ENCODE data around the gene DIO3.
A peak's percentile ranks its signal among the peaks of the same experiment; 100 is the strongest.

DIO3 gene

GRCh38 chr14:101584055-101584859 is 23.0 kb downstream of the DIO3 start:
- TF ChIP-seq PATZ1 (CRISPR knock-in tag; IDR thresholded peaks at IDR 0.05; ENCODE audit: borderline replicate concordance) (no peak), ZNF8 (CRISPR knock-in tag; IDR thresholded peaks at IDR 0.05) (no peak), GLIS3 (CRISPR knock-in tag; IDR thresholded peaks at IDR 0.05) (no peak), ISL1 (CRISPR knock-in tag; IDR thresholded peaks at IDR 0.05) (peak; percentile 36; the same call in 1 of the 2 replicates), TCF4 (CRISPR knock-in tag; IDR thresholded peaks at IDR 0.05; ENCODE audit: borderline replicate concordance) (peak; percentile 92), ESRRG (CRISPR knock-in tag; IDR thresholded peaks at IDR 0.05) (no peak), TOX (CRISPR knock-in tag; IDR thresholded peaks at IDR 0.05; ENCODE audit: borderline replicate concordance) (no peak), CSRNP3 (CRISPR knock-in tag; IDR thresholded peaks at IDR 0.05) (0 out of 2 replicates have a peak, but pooled peaks have one; percentile 19), ZNF70 (CRISPR knock-in tag; IDR thresholded peaks at IDR 0.05) (peak; percentile 52; the same call in 1 of the 2 replicates), ZNF565 (CRISPR knock-in tag; conservative IDR thresholded peaks at IDR 0.05; ENCODE audit: low read depth) (no peak), ZFP3 (CRISPR knock-in tag; IDR thresholded peaks at IDR 0.05) (peak; percentile 99), CREB5 (CRISPR knock-in tag; IDR thresholded peaks at IDR 0.05; ENCODE audit: low read depth) (no peak), ZC3H10 (CRISPR knock-in tag; IDR thresholded peaks at IDR 0.05) (no peak), ZFP30 (CRISPR knock-in tag; IDR thresholded peaks at IDR 0.05) (no peak), OSR1 (CRISPR knock-in tag; IDR thresholded peaks at IDR 0.05) (no peak), CSDC2 (CRISPR knock-in tag; IDR thresholded peaks at IDR 0.05) (no peak), RARB (CRISPR knock-in tag; IDR thresholded peaks at IDR 0.05) (no peak), BACH2 (CRISPR knock-in tag; IDR thresholded peaks at IDR 0.05; ENCODE audit: borderline replicate concordance) (no peak)
- TF ChIP-seq, protein P1, sequence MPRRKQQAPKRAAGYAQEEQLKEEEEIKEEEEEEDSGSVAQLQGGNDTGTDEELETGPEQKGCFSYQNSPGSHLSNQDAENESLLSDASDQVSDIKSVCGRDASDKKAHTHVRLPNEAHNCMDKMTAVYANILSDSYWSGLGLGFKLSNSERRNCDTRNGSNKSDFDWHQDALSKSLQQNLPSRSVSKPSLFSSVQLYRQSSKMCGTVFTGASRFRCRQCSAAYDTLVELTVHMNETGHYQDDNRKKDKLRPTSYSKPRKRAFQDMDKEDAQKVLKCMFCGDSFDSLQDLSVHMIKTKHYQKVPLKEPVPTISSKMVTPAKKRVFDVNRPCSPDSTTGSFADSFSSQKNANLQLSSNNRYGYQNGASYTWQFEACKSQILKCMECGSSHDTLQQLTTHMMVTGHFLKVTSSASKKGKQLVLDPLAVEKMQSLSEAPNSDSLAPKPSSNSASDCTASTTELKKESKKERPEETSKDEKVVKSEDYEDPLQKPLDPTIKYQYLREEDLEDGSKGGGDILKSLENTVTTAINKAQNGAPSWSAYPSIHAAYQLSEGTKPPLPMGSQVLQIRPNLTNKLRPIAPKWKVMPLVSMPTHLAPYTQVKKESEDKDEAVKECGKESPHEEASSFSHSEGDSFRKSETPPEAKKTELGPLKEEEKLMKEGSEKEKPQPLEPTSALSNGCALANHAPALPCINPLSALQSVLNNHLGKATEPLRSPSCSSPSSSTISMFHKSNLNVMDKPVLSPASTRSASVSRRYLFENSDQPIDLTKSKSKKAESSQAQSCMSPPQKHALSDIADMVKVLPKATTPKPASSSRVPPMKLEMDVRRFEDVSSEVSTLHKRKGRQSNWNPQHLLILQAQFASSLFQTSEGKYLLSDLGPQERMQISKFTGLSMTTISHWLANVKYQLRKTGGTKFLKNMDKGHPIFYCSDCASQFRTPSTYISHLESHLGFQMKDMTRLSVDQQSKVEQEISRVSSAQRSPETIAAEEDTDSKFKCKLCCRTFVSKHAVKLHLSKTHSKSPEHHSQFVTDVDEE (CRISPR knock-in tag; IDR thresholded peaks at IDR 0.05), result no peak
- ATAC-seq, result peak; percentile 79

DNA sequence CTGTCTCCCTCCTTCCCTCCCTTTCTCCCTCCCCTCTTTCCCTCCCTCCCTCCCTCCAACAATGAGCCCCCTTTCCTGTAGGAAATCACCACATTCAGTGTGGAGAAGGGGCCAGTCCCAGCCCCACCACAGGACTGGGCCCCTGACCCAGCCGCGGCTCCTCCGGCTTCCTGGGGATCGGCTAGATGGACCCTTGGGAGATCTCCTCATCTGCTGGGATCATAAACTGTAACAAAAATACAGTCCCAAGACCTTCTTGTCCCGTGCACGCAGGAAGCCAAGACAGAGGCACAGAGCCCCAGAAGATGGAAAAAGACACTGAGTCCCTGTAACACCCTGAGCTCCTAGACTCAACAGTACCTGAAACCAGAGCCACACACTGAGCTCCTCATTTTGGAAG is 23.9 kb downstream of the DIO3 start:
- ATAC-seq, result no peak
- TF ChIP-seq, protein P2, sequence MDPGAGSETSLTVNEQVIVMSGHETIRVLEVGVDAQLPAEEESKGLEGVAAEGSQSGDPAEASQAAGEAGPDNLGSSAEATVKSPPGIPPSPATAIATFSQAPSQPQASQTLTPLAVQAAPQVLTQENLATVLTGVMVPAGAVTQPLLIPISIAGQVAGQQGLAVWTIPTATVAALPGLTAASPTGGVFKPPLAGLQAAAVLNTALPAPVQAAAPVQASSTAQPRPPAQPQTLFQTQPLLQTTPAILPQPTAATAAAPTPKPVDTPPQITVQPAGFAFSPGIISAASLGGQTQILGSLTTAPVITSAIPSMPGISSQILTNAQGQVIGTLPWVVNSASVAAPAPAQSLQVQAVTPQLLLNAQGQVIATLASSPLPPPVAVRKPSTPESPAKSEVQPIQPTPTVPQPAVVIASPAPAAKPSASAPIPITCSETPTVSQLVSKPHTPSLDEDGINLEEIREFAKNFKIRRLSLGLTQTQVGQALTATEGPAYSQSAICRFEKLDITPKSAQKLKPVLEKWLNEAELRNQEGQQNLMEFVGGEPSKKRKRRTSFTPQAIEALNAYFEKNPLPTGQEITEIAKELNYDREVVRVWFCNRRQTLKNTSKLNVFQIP (CRISPR knock-in tag; IDR thresholded peaks at IDR 0.05; ENCODE audit: borderline replicate concordance, low read depth), result no peak
- TF ChIP-seq ZNF8 (CRISPR knock-in tag; IDR thresholded peaks at IDR 0.05), result no peak
- TF ChIP-seq TCF4 (CRISPR knock-in tag; IDR thresholded peaks at IDR 0.05; ENCODE audit: borderline replicate concordance), result no peak
- no peak for TF ChIP-seq CREB5 (CRISPR knock-in tag; IDR thresholded peaks at IDR 0.05; ENCODE audit: low read depth)
- no peak for TF ChIP-seq ARNTL (CRISPR knock-in tag; IDR thresholded peaks at IDR 0.05; ENCODE audit: borderline replicate concordance, low read depth)
- no peak for TF ChIP-seq ESRRG (CRISPR knock-in tag; IDR thresholded peaks at IDR 0.05)
- no peak for TF ChIP-seq OSR1 (CRISPR knock-in tag; IDR thresholded peaks at IDR 0.05)
- TF ChIP-seq ZNF70 (CRISPR knock-in tag; IDR thresholded peaks at IDR 0.05), result no peak
- no peak for TF ChIP-seq PATZ1 (CRISPR knock-in tag; IDR thresholded peaks at IDR 0.05; ENCODE audit: borderline replicate concordance)
- TF ChIP-seq ZC3H10 (CRISPR knock-in tag; IDR thresholded peaks at IDR 0.05), result no peak
- no peak for TF ChIP-seq BACH2 (CRISPR knock-in tag; IDR thresholded peaks at IDR 0.05; ENCODE audit: borderline replicate concordance)

All from SK-N-SH treated with all-trans-retinoic acid at 6 μM for 48 hours (cell line).